Thymus (tissue), 11 donors: ENCODE measurements around the gene ENTHD1. TPM values are rescaled to one million over a fixed set of nuclear protein-coding genes. Genes with fewer than 3 reads are reported as not detected.

Experiments used
- DNase-seq, 9 donors: peaks; one replicate each; pipeline ENCODE4 v3.0.0-alpha.2; 2013; ENCODE audit warnings: low spot score in 9 of 9, low read depth in 6 of 9, missing footprints in 1 of 9
- H3K27ac ChIP-seq, 2 donors: one replicate each; pipeline ENCODE4 v1.5.1; 2013; ENCODE audit warnings: control low read depth in 1 of 2, low read depth in 1 of 2, low read length in 1 of 2, mild to moderate bottlenecking in 1 of 2, moderate library complexity in 1 of 2
- H3K27me3 ChIP-seq, 2 donors: one replicate each; pipeline ENCODE4 v1.5.1; 2013; ENCODE audit warnings: low read length in 1 of 2; ENCODE audit not compliant: control insufficient read depth in 2 of 2, insufficient read depth in 1 of 2
- H3K36me3 ChIP-seq, 2 donors: one replicate each; pipeline ENCODE4 v1.5.1; 2013; ENCODE audit warnings: low read length in 1 of 2, mild to moderate bottlenecking in 1 of 2, moderate library complexity in 1 of 2; ENCODE audit not compliant: control insufficient read depth in 2 of 2, insufficient read depth in 2 of 2
- H3K4me1 ChIP-seq, 2 donors: one replicate each; pipeline ENCODE4 v1.5.1; 2013; ENCODE audit warnings: low read length in 2 of 2; ENCODE audit not compliant: control insufficient read depth in 2 of 2, insufficient read depth in 2 of 2
- H3K4me3 ChIP-seq, 2 donors: one replicate each; pipeline ENCODE4 v1.5.1; 2013; ENCODE audit warnings: low read length in 2 of 2, control low read depth in 1 of 2, mild to moderate bottlenecking in 1 of 2
- H3K9me3 ChIP-seq, 2 donors: one replicate each; pipeline ENCODE4 v1.5.1; 2013; ENCODE audit warnings: low read length in 1 of 2, mild to moderate bottlenecking in 1 of 2; ENCODE audit not compliant: control insufficient read depth in 2 of 2, insufficient read depth in 1 of 2
- WGBS: extraction: QIAGEN DNeasy Blood & Tissue Kit; methylation state at CpG from one replicate; pipeline ENCODE4 v1.1.7; 2013; 5-methylcytosine and 5-hydroxymethylcytosine counted together
- polyA plus RNA-seq: library from polyadenylated mRNA; stranded (reverse); fragments of 200-250 nt; gene quantifications from one replicate; pipeline ENCODE4 v1.2.3, GENCODE V29; 2013
- total RNA-seq: library from RNA; stranded (reverse); fragments of 120-200 nt; gene quantifications from one replicate; pipeline ENCODE4 v1.2.4, GENCODE V29; 2013
- donor health status: healthy.

Gene ENTHD1
- total and polyA plus RNA-seq, 2 donors, result 0.85 to 1.2 TPM

- Histone ChIP-seq H3K36me3 (no peaks in the 10 kb centered on the region), H3K4me3 (no peak overlapping the region), H3K27ac (no peak overlapping the region), H3K4me1 (no peaks in the 10 kb centered on the region), H3K9me3 (peaks cover 0 to 7% of the 10 kb centered on the region in 2 donors), H3K27me3 (peaks cover 0 to 17% of the 10 kb centered on the region in 2 donors)
- whole genome bisulfite sequencing, result 88% methylated on average over 2 of the region's 2 CpGs
- DNase-seq, result no peak
Measured at GRCh38 chr22:39733191-39733590, 160.4 kb downstream of the ENTHD1 start.

GRCh38 chr22:39732625-39733024 lies 160.9 kb downstream of the ENTHD1 start:
- WGBS, result 89% methylated on average over 8 of the region's 8 CpGs
- DNase-seq, result no peak
- Histone ChIP-seq H3K4me1 (no peaks in the 10 kb centered on the region), H3K9me3 (peaks cover 0 to 7% of the 10 kb centered on the region in 2 donors), H3K27me3 (peaks cover 0 to 18% of the 10 kb centered on the region in 2 donors), H3K27ac (no peak overlapping the region), H3K4me3 (no peak overlapping the region), H3K36me3 (no peaks in the 10 kb centered on the region)

- Histone ChIP-seq H3K4me1 (no peaks in the 10 kb centered on the region), H3K36me3 (no peaks in the 10 kb centered on the region), H3K27me3 (peaks cover 0 to 21% of the 10 kb centered on the region in 2 donors), H3K4me3 (no peak overlapping the region), H3K9me3 (peaks cover 0 to 7% of the 10 kb centered on the region in 2 donors), H3K27ac (no peak overlapping the region)
- WGBS, result 80% methylated on average over 12 of the region's 12 CpGs
- no peak for DNase-seq
Measured at GRCh38 chr22:39731881-39732555, 161.5 kb downstream of the ENTHD1 start.

- WGBS, result 93% methylated on average over 5 of the region's 5 CpGs
- Histone ChIP-seq H3K27ac (no peak overlapping the region), H3K4me1 (no peaks in the 10 kb centered on the region), H3K27me3 (peaks cover 0 to 25% of the 10 kb centered on the region in 2 donors), H3K36me3 (no peaks in the 10 kb centered on the region), H3K4me3 (no peak overlapping the region), H3K9me3 (peaks cover 0 to 7% of the 10 kb centered on the region in 2 donors)
- no peak for DNase-seq
Measured at GRCh38 chr22:39731481-39731880, 162.1 kb downstream of the ENTHD1 start.

- Histone ChIP-seq H3K27ac (no peak overlapping the region), H3K36me3 (no peaks in the 10 kb centered on the region), H3K4me1 (no peaks in the 10 kb centered on the region), H3K4me3 (no peak overlapping the region), H3K9me3 (peaks cover 0 to 7% of the 10 kb centered on the region in 2 donors), H3K27me3 (peaks cover 0 to 30% of the 10 kb centered on the region in 2 donors)
- no peak for DNase-seq
- 89% methylated on average over 13 of the region's 13 CpGs for whole genome bisulfite sequencing
Measured at GRCh38 chr22:39729141-39729934, 164.2 kb downstream of the ENTHD1 start.

GRCh38 chr22:39728236-39728860 lies 165.2 kb downstream of the ENTHD1 start:
- DNase-seq, result no peak
- Histone ChIP-seq H3K36me3 (no peaks in the 10 kb centered on the region), H3K4me1 (no peaks in the 10 kb centered on the region), H3K4me3 (no peak overlapping the region), H3K27me3 (peaks cover 0 to 30% of the 10 kb centered on the region in 2 donors), H3K9me3 (peaks cover 0 to 7% of the 10 kb centered on the region in 2 donors), H3K27ac (no peak overlapping the region)
- WGBS, result 92% methylated on average over 12 of the region's 12 CpGs

- Histone ChIP-seq H3K4me3 (no peak overlapping the region), H3K36me3 (no peaks in the 10 kb centered on the region), H3K27ac (no peak overlapping the region), H3K9me3 (peaks cover 0 to 7% of the 10 kb centered on the region in 2 donors), H3K27me3 (peaks cover 0 to 26% of the 10 kb centered on the region in 2 donors), H3K4me1 (no peaks in the 10 kb centered on the region)
- no peak for DNase-seq
- WGBS, result 72% methylated on average over 15 of the region's 15 CpGs
Measured at GRCh38 chr22:39727541-39727940, 166.0 kb downstream of the ENTHD1 start.

- Histone ChIP-seq H3K27me3 (peaks cover 0 to 23% of the 10 kb centered on the region in 2 donors), H3K27ac (no peak overlapping the region), H3K4me1 (no peaks in the 10 kb centered on the region), H3K9me3 (no peaks in the 10 kb centered on the region), H3K36me3 (no peaks in the 10 kb centered on the region), H3K4me3 (no peak overlapping the region)
- WGBS, result 86% methylated on average over 9 of the region's 9 CpGs
- DNase-seq, result no peak
Measured at GRCh38 chr22:39725351-39726035, 168.1 kb downstream of the ENTHD1 start.
